CD14-positive monocyte (primary cell): Measurements from ENCODE around the gene MYH9. TPM values are rescaled to one million over a fixed set of nuclear protein-coding genes. Genes with fewer than 3 reads are reported as not detected.

Source experiments
- DNase-seq, 3 donors: peaks; one replicate each; pipeline ENCODE4 v3.0.0-alpha.2; 2011 to 2022
- H2AFZ ChIP-seq: 2 replicates; pipeline ENCODE4 v1.6.0; 2012; ENCODE audit warnings: mild to moderate bottlenecking, low read depth, low read length, inconsistent platforms; ENCODE audit not compliant: insufficient read depth, poor library complexity, severe bottlenecking
- H3K27ac ChIP-seq, 2 donors: 1 replicate in 1 of 2; 2 replicates in 1 of 2; pipeline ENCODE4 v1.5.1; 2012 to 2013; ENCODE audit warnings: low read length in 2 of 2, control low read depth in 1 of 2, inconsistent platforms in 1 of 2, low read depth in 1 of 2, mild to moderate bottlenecking in 1 of 2
- H3K27me3 ChIP-seq, 2 donors: one replicate each; pipeline versions ENCODE4 v1.6.0 to v1.6.1; 2011 to 2013; ENCODE audit warnings: low read length in 2 of 2; ENCODE audit not compliant: control insufficient read depth in 2 of 2, insufficient read depth in 2 of 2
- H3K36me3 ChIP-seq, 2 donors: replicated peaks in 1 of 2; 1 replicate in 1 of 2; 2 replicates in 1 of 2; pipeline versions ENCODE4 v1.5.1 to v1.6.1; 2012 to 2013; ENCODE audit warnings: low read length in 2 of 2, control low read depth in 1 of 2, inconsistent platforms in 1 of 2, mild to moderate bottlenecking in 1 of 2; ENCODE audit not compliant: insufficient read depth in 2 of 2, control insufficient read depth in 1 of 2
- H3K4me1 ChIP-seq, 2 donors: 1 replicate in 1 of 2; 2 replicates in 1 of 2; pipeline versions ENCODE4 v1.5.1 to v1.6.1; 2012 to 2013; ENCODE audit warnings: low read length in 2 of 2, control low read depth in 1 of 2, inconsistent platforms in 1 of 2, mild to moderate bottlenecking in 1 of 2, moderate library complexity in 1 of 2; ENCODE audit not compliant: insufficient read depth in 2 of 2, control insufficient read depth in 1 of 2
- H3K4me2 ChIP-seq: replicated peaks from 2 replicates; pipeline ENCODE3; 2012; ENCODE audit warnings: low read length, moderate library complexity, mild to moderate bottlenecking; ENCODE audit not compliant: poor library complexity, severe bottlenecking; ENCODE audit errors: extremely low read depth
- H3K4me3 ChIP-seq, 3 experiments: fragments of 200-600 bp in 1 of 3; sonication (generic) in 1 of 3; replicated peaks in 1 of 3; 1 replicate in 2 of 3; 2 replicates in 1 of 3; pipeline ENCODE4 v1.5.1; 2011 to 2013; ENCODE audit warnings: low read length in 3 of 3, mild to moderate bottlenecking in 3 of 3, control low read depth in 2 of 3, low read depth in 2 of 3, inconsistent platforms in 1 of 3, moderate library complexity in 1 of 3
- H3K79me2 ChIP-seq: 2 replicates; pipeline ENCODE4 v1.6.0; 2012; ENCODE audit warnings: mild to moderate bottlenecking, control low read depth, inconsistent platforms, low read length, moderate library complexity; ENCODE audit not compliant: insufficient read depth
- H3K9ac ChIP-seq: 2 replicates; pipeline ENCODE4 v1.6.0; 2017; ENCODE audit warnings: low read length, mild to moderate bottlenecking; ENCODE audit not compliant: insufficient read depth, poor library complexity, severe bottlenecking
- H3K9me3 ChIP-seq, 2 donors: replicated peaks in 1 of 2; 1 replicate in 1 of 2; 2 replicates in 1 of 2; pipeline versions ENCODE4 v1.5.1 to v1.6.1; 2012 to 2013; ENCODE audit warnings: low read length in 2 of 2, control low read depth in 1 of 2; ENCODE audit not compliant: control insufficient read depth in 1 of 2, insufficient read depth in 1 of 2
- H4K20me1 ChIP-seq: 2 replicates; pipeline ENCODE4 v1.6.0; 2012; ENCODE audit warnings: mild to moderate bottlenecking, low read length, control low read depth, moderate library complexity; ENCODE audit not compliant: insufficient read depth
- H3K27ac Mint-ChIP-seq, 7 donors: one replicate each; pipeline ENCODE4 v1.8.0; 2020; ENCODE audit warnings: mild to moderate bottlenecking in 7 of 7, mixed read lengths in 7 of 7, moderate library complexity in 6 of 7, inconsistent platforms in 2 of 7
- H3K27me3 Mint-ChIP-seq, 3 donors: one replicate each; pipeline ENCODE4 v1.8.0; 2021 to 2022; ENCODE audit warnings: low read depth in 3 of 3, mild to moderate bottlenecking in 3 of 3, mixed read lengths in 3 of 3, moderate library complexity in 3 of 3, inconsistent platforms in 1 of 3
- H3K36me3 Mint-ChIP-seq, 2 donors: one replicate each; pipeline ENCODE4 v1.8.0; 2020; ENCODE audit warnings: mixed read lengths in 2 of 2, inconsistent platforms in 1 of 2, mild to moderate bottlenecking in 1 of 2
- H3K4me1 Mint-ChIP-seq: one replicate; pipeline ENCODE4 v1.8.0; 2020; ENCODE audit warnings: mild to moderate bottlenecking, mixed read lengths
- H3K4me3 Mint-ChIP-seq, 2 donors: one replicate each; pipeline ENCODE4 v1.8.0; 2020; ENCODE audit warnings: mild to moderate bottlenecking in 2 of 2, mixed read lengths in 2 of 2, moderate library complexity in 1 of 2
- H3K9me3 Mint-ChIP-seq, 7 donors: one replicate each; pipeline ENCODE4 v1.8.0; 2020 to 2022; ENCODE audit warnings: mixed read lengths in 7 of 7, mild to moderate bottlenecking in 6 of 7, moderate library complexity in 6 of 7, inconsistent platforms in 2 of 7
- WGBS: methylation state at CpG from one replicate; pipeline ENCODE4 v1.1.5; 2013; ENCODE audit warnings: missing lambda C conversion rate; ENCODE audit not compliant: insufficient coverage; 5-methylcytosine and 5-hydroxymethylcytosine counted together
- intact Hi-C, 2 donors: fragments of 100-400 bp; cut with micrococcal nuclease; formaldehyde crosslinking; loops; one replicate each; pipeline versions ENCODE4 v1.15.0 to v1.15.1; 2023
- polyA plus RNA-seq, 3 donors: library from polyadenylated mRNA; depleted of rRNA in 1 of 3; unstranded in 2 of 3; stranded (reverse) in 1 of 3; fragments of 300-500 nt in 2 of 3; fragments of >200 nt in 1 of 3; fragmentation: Illumina TruSeq in 2 of 3; gene quantifications; 1 replicate in 2 of 3; 2 replicates in 1 of 3; pipeline ENCODE4 v1.2.3, GENCODE V29; 2012 to 2021
- TF ChIP-seq, protein P1 (sequence below): fragments of 200-600 bp; IDR thresholded peaks from one replicate; pipeline ENCODE4 v1.8.0; 2022; ENCODE audit warnings: antibody characterized with exemption, mild to moderate bottlenecking

The MYH9 gene
- polyA plus RNA-seq, 3 donors, result 35.6 to 163 (median 79.5) TPM

DNA sequence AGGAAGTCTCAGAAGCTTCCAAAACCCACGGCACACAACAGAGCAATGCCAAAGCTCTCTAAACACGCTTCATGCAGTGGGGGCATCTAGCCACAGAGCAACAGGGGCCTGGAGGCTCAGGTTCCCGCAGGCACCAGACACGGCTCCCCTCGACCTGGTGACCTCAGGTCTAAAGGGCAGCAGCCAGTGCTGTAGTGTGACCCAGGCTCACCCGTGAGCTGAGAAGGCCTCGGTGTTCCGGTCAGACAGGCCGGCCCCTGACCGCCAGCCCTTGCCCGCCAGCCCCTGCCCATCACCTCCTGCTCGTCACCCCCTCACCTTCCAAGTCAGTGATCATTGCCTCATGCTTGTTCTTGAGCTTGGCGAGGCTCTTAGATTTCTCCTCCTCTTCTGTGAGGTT is 89.2 kb downstream of the MYH9 start:
- Histone ChIP-seq H3K4me1 (no peaks in the 10 kb centered on the region), H3K9me3 (no peaks in the 10 kb centered on the region), H3K27me3 (no peaks in the 10 kb centered on the region), H3K4me2 (no peak overlapping the region), H3K79me2 (peaks cover 71% of the 10 kb centered on the region), H2AFZ (no peak overlapping the region), H4K20me1 (peaks cover 100% of the 10 kb centered on the region), H3K4me3 (no peak overlapping the region), H3K27ac (no peak overlapping the region), H3K9ac (no peak overlapping the region), H3K36me3 (peaks cover 99 to 100% of the 10 kb centered on the region in 2 donors)
- Mint-ChIP-seq H3K36me3 (peaks cover 90 to 100% of the 10 kb centered on the region in 2 donors), H3K27ac (peak overlapping the region in 2 of 7 donors; percentile 2 to 43), H3K9me3 (no peaks in the 10 kb centered on the region), H3K4me1 (no peaks in the 10 kb centered on the region), H3K27me3 (no peaks in the 10 kb centered on the region), H3K4me3 (no peak overlapping the region)
- whole genome bisulfite sequencing, result 99% methylated on average over 5 of the region's 13 CpGs
- TF ChIP-seq, protein P1, sequence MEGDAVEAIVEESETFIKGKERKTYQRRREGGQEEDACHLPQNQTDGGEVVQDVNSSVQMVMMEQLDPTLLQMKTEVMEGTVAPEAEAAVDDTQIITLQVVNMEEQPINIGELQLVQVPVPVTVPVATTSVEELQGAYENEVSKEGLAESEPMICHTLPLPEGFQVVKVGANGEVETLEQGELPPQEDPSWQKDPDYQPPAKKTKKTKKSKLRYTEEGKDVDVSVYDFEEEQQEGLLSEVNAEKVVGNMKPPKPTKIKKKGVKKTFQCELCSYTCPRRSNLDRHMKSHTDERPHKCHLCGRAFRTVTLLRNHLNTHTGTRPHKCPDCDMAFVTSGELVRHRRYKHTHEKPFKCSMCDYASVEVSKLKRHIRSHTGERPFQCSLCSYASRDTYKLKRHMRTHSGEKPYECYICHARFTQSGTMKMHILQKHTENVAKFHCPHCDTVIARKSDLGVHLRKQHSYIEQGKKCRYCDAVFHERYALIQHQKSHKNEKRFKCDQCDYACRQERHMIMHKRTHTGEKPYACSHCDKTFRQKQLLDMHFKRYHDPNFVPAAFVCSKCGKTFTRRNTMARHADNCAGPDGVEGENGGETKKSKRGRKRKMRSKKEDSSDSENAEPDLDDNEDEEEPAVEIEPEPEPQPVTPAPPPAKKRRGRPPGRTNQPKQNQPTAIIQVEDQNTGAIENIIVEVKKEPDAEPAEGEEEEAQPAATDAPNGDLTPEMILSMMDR, result no peak
- DNase-seq, result no peak
- intact Hi-C loops, result no loop called here

DNA sequence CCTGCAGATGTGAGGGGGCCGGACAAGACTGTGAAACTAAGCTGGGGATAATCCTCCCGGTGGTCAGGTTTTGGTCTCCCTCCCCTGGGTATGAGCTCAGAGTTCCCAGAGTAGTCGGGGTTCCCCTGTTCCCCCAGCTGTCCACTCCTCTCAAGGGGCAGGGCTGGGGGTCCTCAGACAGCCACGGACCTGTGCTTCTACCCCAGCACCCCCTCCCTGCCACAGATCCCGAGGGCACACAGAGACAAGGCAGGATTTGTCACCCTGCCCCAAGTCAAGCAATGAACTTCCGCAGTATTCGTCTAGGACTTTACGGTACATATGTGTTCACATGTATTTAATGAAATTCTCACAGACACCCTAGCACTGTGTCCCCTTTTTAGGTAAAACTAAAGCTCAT is 89.6 kb downstream of the MYH9 start:
- Mint-ChIP-seq H3K9me3 (peaks cover 0 to 2% (median 0%) of the 10 kb centered on the region in 7 donors), H3K27ac (peak overlapping the region in 1 of 7 donors; percentile 21), H3K36me3 (peaks cover 92 to 100% of the 10 kb centered on the region in 2 donors), H3K4me1 (no peaks in the 10 kb centered on the region), H3K4me3 (no peak overlapping the region), H3K27me3 (no peaks in the 10 kb centered on the region)
- Histone ChIP-seq H3K36me3 (peaks cover 100% of the 10 kb centered on the region in 2 donors), H3K4me2 (no peak overlapping the region), H3K9me3 (no peaks in the 10 kb centered on the region), H3K27me3 (no peaks in the 10 kb centered on the region), H3K4me1 (no peaks in the 10 kb centered on the region), H2AFZ (no peak overlapping the region), H3K79me2 (peaks cover 73% of the 10 kb centered on the region), H3K9ac (no peak overlapping the region), H3K4me3 (no peak overlapping the region), H4K20me1 (peaks cover 100% of the 10 kb centered on the region), H3K27ac (no peak overlapping the region)
- 100% methylated on average over 1 of the region's 8 CpGs for WGBS
- intact Hi-C loops, result no loop called here
- DNase-seq, result no peak
- TF ChIP-seq, protein P1, result no peak
